Measurements from ENCODE around the gene ZFYVE1.
A peak's percentile ranks its signal among the peaks of the same experiment; 100 is the strongest.
"Not testable (repeated sequence)": the region's sequence is repeated elsewhere in the genome, so short reads cannot be mapped to it uniquely, and the experiment has no call there.

Gene ZFYVE1

GRCh38 chr14:72958548-72958947, 68.4 kb downstream of the ZFYVE1 start:
- no peak for DNase-seq (ENCODE audit: low read depth in 1 of 2, low spot score in 1 of 2)

- DNase-seq (ENCODE audit: low read depth in 1 of 2, low spot score in 1 of 2): no peak
Measured at GRCh38 chr14:72957213-72957612, 69.7 kb downstream of the ZFYVE1 start.

GRCh38 chr14:72956741-72957140, 70.2 kb downstream of the ZFYVE1 start:
- DNase-seq (ENCODE audit: low read depth in 1 of 2, low spot score in 1 of 2): not testable (repeated sequence)

- no peak for DNase-seq (ENCODE audit: low read depth in 1 of 2, low spot score in 1 of 2)
Measured at GRCh38 chr14:72952171-72952570, 74.7 kb downstream of the ZFYVE1 start.

GRCh38 chr14:72948481-72949138, 78.3 kb downstream of the ZFYVE1 start:
- peak; percentile 26 to 49 for DNase-seq (ENCODE audit: low read depth in 1 of 2, low spot score in 1 of 2)

- DNase-seq (ENCODE audit: low read depth in 1 of 2, low spot score in 1 of 2): no peak
Measured at GRCh38 chr14:72947366-72948160, 79.3 kb downstream of the ZFYVE1 start.

- no peak for DNase-seq (ENCODE audit: low read depth in 1 of 2, low spot score in 1 of 2)
Measured at GRCh38 chr14:72946491-72946890, 80.4 kb downstream of the ZFYVE1 start.

- DNase-seq (ENCODE audit: low read depth in 1 of 2, low spot score in 1 of 2): no peak
Measured at GRCh38 chr14:72945356-72946027, 81.4 kb downstream of the ZFYVE1 start.

- DNase-seq (ENCODE audit: low read depth in 1 of 2, low spot score in 1 of 2): no peak
Measured at GRCh38 chr14:72943876-72944430, 83.0 kb downstream of the ZFYVE1 start.

GRCh38 chr14:72942934-72943333, 84.0 kb downstream of the ZFYVE1 start:
- DNase-seq (ENCODE audit: low read depth in 1 of 2, low spot score in 1 of 2): no peak

- no peak for DNase-seq (ENCODE audit: low read depth in 1 of 2, low spot score in 1 of 2)
Measured at GRCh38 chr14:72941286-72941985, 85.5 kb downstream of the ZFYVE1 start.

- DNase-seq (ENCODE audit: low read depth in 1 of 2, low spot score in 1 of 2): no peak
Measured at GRCh38 chr14:72939630-72940029, 87.3 kb downstream of the ZFYVE1 start.

- DNase-seq (ENCODE audit: low read depth in 1 of 2, low spot score in 1 of 2): no peak
Measured at GRCh38 chr14:72932893-72933292, 94.0 kb downstream of the ZFYVE1 start.

GRCh38 chr14:72929316-72930080, 97.4 kb downstream of the ZFYVE1 start:
- no peak for DNase-seq (ENCODE audit: low read depth in 1 of 2, low spot score in 1 of 2)

- DNase-seq (ENCODE audit: low read depth in 1 of 2, low spot score in 1 of 2): no peak
Measured at GRCh38 chr14:72928872-72929271, 98.0 kb downstream of the ZFYVE1 start.

GRCh38 chr14:72926292-72927028, 100.4 kb downstream of the ZFYVE1 start, which contains the start of gene DCAF4:
TSS of gene DCAF4 (plus strand) at chr14:72926464. CDS start at chr14:72937979, 11,515 bp downstream.
- peak; percentile 86 for DNase-seq (ENCODE audit: low read depth in 1 of 2, low spot score in 1 of 2)

- no peak for DNase-seq (ENCODE audit: low read depth in 1 of 2, low spot score in 1 of 2)
Measured at GRCh38 chr14:72925815-72926291, 101.1 kb downstream of the ZFYVE1 start.

- DNase-seq (ENCODE audit: low read depth in 1 of 2, low spot score in 1 of 2): no peak
Measured at GRCh38 chr14:72925171-72925759, 101.6 kb downstream of the ZFYVE1 start.

- DNase-seq (ENCODE audit: low read depth in 1 of 2, low spot score in 1 of 2): no peak
Measured at GRCh38 chr14:72924337-72924736, 102.6 kb downstream of the ZFYVE1 start.
